Thyroid gland (tissue), 4 donors: ENCODE results near the gene ABHD4.

Source experiments
- POLR2A ChIP-seq, 2 donors: fragments of 450-650 bp; IDR thresholded peaks; one replicate each; pipeline ENCODE4 v1.6.1; 2017; ENCODE audit warnings: antibody characterized with exemption in 2 of 2, mild to moderate bottlenecking in 2 of 2, moderate library complexity in 1 of 2
- TF ChIP-seq, protein P1 (sequence below), 6 experiments: fragments of 200-600 bp in 3 of 6; fragments of 450-650 bp in 3 of 6; sonication (generic) in 3 of 6; IDR thresholded peaks; one replicate each; pipeline ENCODE4 v1.5.1; 2016 to 2019; ENCODE audit warnings: antibody characterized with exemption in 6 of 6, mild to moderate bottlenecking in 2 of 6, inconsistent platforms in 1 of 6, moderate library complexity in 1 of 6

DNA sequence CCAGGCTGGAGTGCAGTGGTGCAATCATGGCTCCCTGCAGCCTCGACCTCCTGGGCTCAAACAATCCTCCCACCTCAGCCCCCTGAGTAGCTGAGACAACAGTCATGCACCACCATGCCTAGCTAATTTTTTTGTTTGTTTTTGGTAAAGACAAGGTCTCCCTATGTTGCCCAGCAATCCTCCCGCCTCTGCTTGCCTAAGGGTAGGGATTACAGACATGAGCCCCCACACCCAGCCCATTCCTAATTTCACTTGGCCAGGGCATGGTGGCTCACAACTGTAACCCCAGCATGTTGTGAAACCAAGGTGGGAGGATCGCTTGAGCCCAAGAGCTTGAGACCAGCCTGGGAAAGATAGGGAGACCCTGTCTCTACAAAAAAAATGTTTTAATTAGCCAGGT, 18.2 kb upstream of the ABHD4 start:
- TF ChIP-seq, protein P1, sequence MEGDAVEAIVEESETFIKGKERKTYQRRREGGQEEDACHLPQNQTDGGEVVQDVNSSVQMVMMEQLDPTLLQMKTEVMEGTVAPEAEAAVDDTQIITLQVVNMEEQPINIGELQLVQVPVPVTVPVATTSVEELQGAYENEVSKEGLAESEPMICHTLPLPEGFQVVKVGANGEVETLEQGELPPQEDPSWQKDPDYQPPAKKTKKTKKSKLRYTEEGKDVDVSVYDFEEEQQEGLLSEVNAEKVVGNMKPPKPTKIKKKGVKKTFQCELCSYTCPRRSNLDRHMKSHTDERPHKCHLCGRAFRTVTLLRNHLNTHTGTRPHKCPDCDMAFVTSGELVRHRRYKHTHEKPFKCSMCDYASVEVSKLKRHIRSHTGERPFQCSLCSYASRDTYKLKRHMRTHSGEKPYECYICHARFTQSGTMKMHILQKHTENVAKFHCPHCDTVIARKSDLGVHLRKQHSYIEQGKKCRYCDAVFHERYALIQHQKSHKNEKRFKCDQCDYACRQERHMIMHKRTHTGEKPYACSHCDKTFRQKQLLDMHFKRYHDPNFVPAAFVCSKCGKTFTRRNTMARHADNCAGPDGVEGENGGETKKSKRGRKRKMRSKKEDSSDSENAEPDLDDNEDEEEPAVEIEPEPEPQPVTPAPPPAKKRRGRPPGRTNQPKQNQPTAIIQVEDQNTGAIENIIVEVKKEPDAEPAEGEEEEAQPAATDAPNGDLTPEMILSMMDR (IDR thresholded peaks at IDR 0.05): no peak
- TF ChIP-seq POLR2A (IDR thresholded peaks at IDR 0.05): no peak
